GM12891 (cell line): ENCODE results near the gene PLCB2.

ENCODE experiments used
- POLR2A ChIP-seq: IDR thresholded peaks from 2 replicates; pipeline ENCODE4 v1.6.1; 2011; ENCODE audit warnings: low read depth, low read length, control low read depth
- POLR2AphosphoS5 ChIP-seq: IDR thresholded peaks from 2 replicates; pipeline ENCODE4 v1.6.1; 2011; ENCODE audit warnings: low read depth, low read length, control low read depth
- SPI1 ChIP-seq: IDR thresholded peaks from 2 replicates; pipeline ENCODE4 v1.6.1; 2011; ENCODE audit warnings: low read depth, low read length, control low read depth
- TAF1 ChIP-seq: IDR thresholded peaks from 2 replicates; pipeline ENCODE4 v1.6.1; 2011; ENCODE audit warnings: low read depth, low read length, control low read depth

GRCh38 chr15:40239693-40240618, 67.8 kb downstream of the PLCB2 start:
- TF ChIP-seq POLR2A (no peak), TAF1 (no peak), POLR2AphosphoS5 (no peak), SPI1 (no peak)
